Ascending aorta (tissue), 2 donors: Measurements from ENCODE around the gene TRIM28. TPM values are rescaled to one million over a fixed set of nuclear protein-coding genes. Genes with fewer than 3 reads are reported as not detected.

ENCODE experiments used
- DNase-seq, 2 donors: peaks; one replicate each; pipeline ENCODE4 v3.0.0-alpha.2; 2019; ENCODE audit warnings: low spot score in 2 of 2
- H3K27ac ChIP-seq, 2 donors: fragments of 200-600 bp; sonication (generic); one replicate each; pipeline ENCODE4 v1.5.1; 2016 to 2017; ENCODE audit warnings: mild to moderate bottlenecking in 1 of 2
- H3K27me3 ChIP-seq: fragments of 200-600 bp; sonication (generic); one replicate; pipeline ENCODE4 v1.5.1; 2017
- H3K36me3 ChIP-seq, 2 donors: fragments of 200-600 bp; sonication (generic); one replicate each; pipeline ENCODE4 v1.5.1; 2016
- H3K4me1 ChIP-seq, 2 donors: fragments of 200-600 bp; sonication (generic); one replicate each; pipeline ENCODE4 v1.5.1; 2016 to 2017; ENCODE audit warnings: mild to moderate bottlenecking in 1 of 2
- H3K4me3 ChIP-seq, 2 donors: fragments of 200-600 bp; sonication (generic); one replicate each; pipeline ENCODE4 v1.5.1; 2016 to 2017; ENCODE audit warnings: mild to moderate bottlenecking in 1 of 2
- H3K9me3 ChIP-seq, 2 donors: fragments of 200-600 bp; sonication (generic); one replicate each; pipeline ENCODE4 v1.5.1; 2016
- CTCF ChIP-seq, 3 experiments: fragments of 200-600 bp in 2 of 3; fragments of 450-650 bp in 1 of 3; sonication (generic) in 2 of 3; IDR thresholded peaks; one replicate each; pipeline ENCODE4 v1.5.1; 2016 to 2019; ENCODE audit warnings: antibody characterized with exemption in 3 of 3, mild to moderate bottlenecking in 1 of 3, moderate library complexity in 1 of 3
- intact Hi-C: fragments of 100-400 bp; cut with DNase I; formaldehyde crosslinking; loops from one replicate; pipeline ENCODE4 v1.15.1; 2023
- total RNA-seq: library from RNA; depleted of rRNA; stranded (reverse); fragments of >200 nt; gene quantifications from one replicate; pipeline ENCODE4 v1.1.0, GENCODE V29; 2016

TRIM28 gene
- total RNA-seq, 1 donor from 2014 or later = 222 TPM

GRCh38 chr19:58558623-58559274, 14.9 kb downstream of the TRIM28 start:
- no peaks in the 10 kb centered on the region for H3K9me3 ChIP-seq
- H3K27me3 ChIP-seq = no peaks in the 10 kb centered on the region
- TF ChIP-seq CTCF (IDR thresholded peaks at IDR 0.05) = no peak
- H3K27ac ChIP-seq = peak overlapping the region; percentile 98 to 99
- H3K4me1 ChIP-seq = peaks cover 28 to 54% of the 10 kb centered on the region in 2 donors
- H3K36me3 ChIP-seq = peaks cover 13 to 16% of the 10 kb centered on the region in 2 donors
- H3K4me3 ChIP-seq = peak overlapping the region; percentile 67 to 75
- intact Hi-C loops = loop anchor here (1.0 kb wide), 2 partner anchors 15 to 157 kb away; partner anchors contain the start of gene MZF1
- peak; percentile 92 to 99 for DNase-seq

DNA sequence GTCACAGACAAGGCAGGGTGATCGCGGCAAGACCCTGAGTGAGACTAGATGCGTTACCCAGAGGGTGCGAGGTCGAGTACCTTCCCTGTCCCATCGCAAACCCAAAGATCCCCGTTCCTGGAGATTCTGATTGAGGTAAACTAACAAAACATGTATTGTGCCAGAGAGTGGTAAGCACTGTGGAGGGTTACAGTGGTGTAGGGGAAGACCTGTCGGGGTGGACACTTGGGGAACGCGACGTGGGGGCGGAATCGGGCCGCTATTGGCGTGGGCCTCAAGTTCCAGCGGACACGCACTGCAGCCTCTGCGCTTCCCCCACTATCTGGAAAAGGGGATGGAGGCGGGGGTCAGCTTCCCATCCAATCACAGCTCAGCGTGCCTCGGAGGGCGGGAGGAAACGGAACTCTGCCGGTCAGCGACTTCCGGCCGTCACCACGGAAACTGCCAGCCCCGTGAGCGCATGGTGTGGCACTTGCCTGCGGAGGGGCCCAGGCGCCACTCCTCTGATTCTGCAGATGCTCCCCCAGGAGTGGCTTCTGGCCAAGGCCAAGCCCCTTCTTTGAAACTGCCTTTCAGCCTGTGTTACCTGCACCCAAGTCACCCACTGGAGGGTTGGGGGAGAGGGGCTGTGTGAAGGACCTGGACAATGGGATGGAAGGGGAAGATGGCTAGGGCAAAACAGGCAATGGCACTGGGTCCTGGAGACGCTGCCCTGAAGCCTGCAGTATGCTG, 15.6 kb downstream of the TRIM28 start:
- intact Hi-C loops = loop anchor here (1.0 kb wide), 2 partner anchors 14 to 158 kb away; partner anchors contain the start of gene MZF1
- Histone ChIP-seq H3K36me3 (peaks cover 11 to 16% of the 10 kb centered on the region in 2 donors), H3K27ac (peak overlapping the region; percentile 98 to 99), H3K4me3 (peak overlapping the region; percentile 67 to 75), H3K4me1 (peaks cover 23 to 47% of the 10 kb centered on the region in 2 donors), H3K9me3 (no peaks in the 10 kb centered on the region), H3K27me3 (no peaks in the 10 kb centered on the region)
- TF ChIP-seq CTCF (IDR thresholded peaks at IDR 0.05) = no peak
- peak; percentile 60 to 95 for DNase-seq

- TF ChIP-seq CTCF (IDR thresholded peaks at IDR 0.05) = no peak
- Histone ChIP-seq H3K27ac (peak overlapping the region; percentile 98 to 99), H3K4me3 (peak overlapping the region; percentile 67 to 75), H3K4me1 (peaks cover 23 to 45% of the 10 kb centered on the region in 2 donors), H3K9me3 (no peaks in the 10 kb centered on the region), H3K27me3 (no peaks in the 10 kb centered on the region), H3K36me3 (peaks cover 11 to 16% of the 10 kb centered on the region in 2 donors)
- no peak for DNase-seq
- intact Hi-C loops = no loop called here
Observed at GRCh38 chr19:58560007-58560887, 16.4 kb downstream of the TRIM28 start.

DNA sequence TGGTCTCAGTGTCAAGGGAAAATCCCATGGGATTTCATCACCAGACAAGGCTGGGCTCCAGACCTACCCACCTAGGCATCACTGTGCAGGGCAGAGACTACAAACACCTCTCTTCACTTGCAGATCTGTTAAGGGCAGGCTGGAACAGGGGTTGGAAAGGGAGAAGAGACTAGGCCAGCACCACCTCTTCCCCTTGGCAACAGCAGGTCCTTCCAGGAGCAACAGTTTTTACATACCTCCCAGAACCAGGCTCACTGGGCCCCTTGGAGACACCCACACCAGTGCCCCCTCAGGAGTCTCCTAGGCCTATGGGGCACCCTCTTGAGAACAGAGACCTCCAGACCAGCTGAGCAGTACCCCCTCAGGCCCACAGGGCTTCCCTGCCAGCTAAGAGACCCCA, 17.1 kb downstream of the TRIM28 start:
- no peak for TF ChIP-seq CTCF (IDR thresholded peaks at IDR 0.05)
- intact Hi-C loops = no loop called here
- Histone ChIP-seq H3K4me1 (peaks cover 20 to 40% of the 10 kb centered on the region in 2 donors), H3K27ac (no peak overlapping the region), H3K36me3 (peaks cover 9 to 10% of the 10 kb centered on the region in 2 donors), H3K4me3 (no peak overlapping the region), H3K27me3 (no peaks in the 10 kb centered on the region), H3K9me3 (no peaks in the 10 kb centered on the region)
- DNase-seq = no peak

GRCh38 chr19:58561373-58562121, 17.7 kb downstream of the TRIM28 start:
- Histone ChIP-seq H3K27me3 (no peaks in the 10 kb centered on the region), H3K4me1 (peaks cover 20 to 35% of the 10 kb centered on the region in 2 donors), H3K27ac (peak overlapping the region in 1 of 2 donors; percentile 58), H3K9me3 (no peaks in the 10 kb centered on the region), H3K4me3 (peak overlapping the region; percentile 46 to 69), H3K36me3 (peaks cover 3 to 4% of the 10 kb centered on the region in 2 donors)
- intact Hi-C loops = no loop called here
- no peak for TF ChIP-seq CTCF (IDR thresholded peaks at IDR 0.05)
- DNase-seq = no peak
